ENCODE data around the gene ZBTB7C. TPM values are rescaled to one million over a fixed set of nuclear protein-coding genes. Genes with fewer than 3 reads are reported as not detected.

Gene ZBTB7C
- total RNA-seq, 1 donor, result not detected

- DNase-seq (ENCODE audit: low read depth in 2 of 3, low spot score in 2 of 3), result no peak
Measured at GRCh38 chr18:48356151-48356745, 52.9 kb downstream of the ZBTB7C start.

- no peak for DNase-seq (ENCODE audit: low read depth in 2 of 3, low spot score in 2 of 3)
Measured at GRCh38 chr18:48355276-48356115, 53.7 kb downstream of the ZBTB7C start.

DNA sequence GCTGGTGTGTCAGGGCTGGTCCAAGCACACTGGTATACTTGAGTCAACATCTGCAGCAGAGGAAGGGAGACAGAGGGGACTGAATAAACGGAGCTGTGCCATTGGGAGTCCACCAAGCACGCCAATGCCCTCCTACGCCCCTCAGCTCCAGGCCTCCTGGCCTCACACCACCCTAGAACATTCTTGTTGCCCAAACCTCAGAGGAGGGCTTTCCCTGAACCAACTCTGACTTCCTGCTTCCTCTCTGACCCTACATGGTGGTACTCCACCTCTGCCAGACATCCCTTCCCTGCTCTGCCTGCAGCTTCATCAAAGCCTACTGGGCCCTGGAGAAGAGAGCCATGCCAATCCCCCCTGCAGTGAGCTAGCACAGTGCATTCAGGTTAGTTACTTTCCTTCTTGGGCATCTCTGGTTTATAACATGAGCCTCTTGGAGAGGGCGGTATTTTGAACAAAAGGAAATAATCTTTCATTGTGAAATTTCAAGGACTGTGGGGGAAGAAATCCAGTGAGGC lies 54.4 kb downstream of the ZBTB7C start:
- DNase-seq (ENCODE audit: low read depth in 2 of 3, low spot score in 2 of 3), result no peak

DNA sequence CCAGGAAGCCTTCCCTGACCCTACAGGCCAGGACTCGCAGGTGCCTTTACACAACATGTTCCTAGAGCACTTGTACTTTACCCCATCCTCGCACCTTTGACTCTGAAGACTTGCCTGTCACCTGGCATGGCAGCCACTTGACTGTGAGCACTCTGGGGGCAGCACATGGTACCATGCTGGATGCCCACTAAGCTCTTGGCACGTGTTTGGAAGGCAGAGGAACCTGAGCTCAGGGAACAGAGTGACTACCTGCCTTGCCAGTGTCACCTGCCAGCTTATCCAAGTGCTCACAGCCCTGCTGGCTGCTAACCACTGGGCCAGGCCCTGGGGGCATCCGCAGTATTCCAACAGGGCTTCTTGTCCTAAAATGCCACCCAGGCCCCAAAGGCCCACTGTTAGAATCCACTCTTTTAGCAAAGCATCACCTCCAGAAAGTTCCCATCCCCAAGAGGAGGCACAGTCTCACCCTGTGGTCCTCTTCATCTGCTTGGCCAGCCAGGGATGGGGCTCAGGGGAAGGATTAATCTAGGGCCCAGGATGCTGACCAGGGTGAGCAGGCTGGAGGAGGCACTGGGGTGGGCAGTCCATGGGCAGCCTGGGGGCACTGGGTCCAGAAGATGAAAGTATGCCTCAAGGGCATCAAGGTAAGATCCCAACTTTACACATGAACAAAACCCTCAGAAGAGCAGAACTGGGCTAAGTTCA lies 57.0 kb downstream of the ZBTB7C start:
- DNase-seq (ENCODE audit: low read depth in 2 of 3, low spot score in 2 of 3), result no peak

DNA sequence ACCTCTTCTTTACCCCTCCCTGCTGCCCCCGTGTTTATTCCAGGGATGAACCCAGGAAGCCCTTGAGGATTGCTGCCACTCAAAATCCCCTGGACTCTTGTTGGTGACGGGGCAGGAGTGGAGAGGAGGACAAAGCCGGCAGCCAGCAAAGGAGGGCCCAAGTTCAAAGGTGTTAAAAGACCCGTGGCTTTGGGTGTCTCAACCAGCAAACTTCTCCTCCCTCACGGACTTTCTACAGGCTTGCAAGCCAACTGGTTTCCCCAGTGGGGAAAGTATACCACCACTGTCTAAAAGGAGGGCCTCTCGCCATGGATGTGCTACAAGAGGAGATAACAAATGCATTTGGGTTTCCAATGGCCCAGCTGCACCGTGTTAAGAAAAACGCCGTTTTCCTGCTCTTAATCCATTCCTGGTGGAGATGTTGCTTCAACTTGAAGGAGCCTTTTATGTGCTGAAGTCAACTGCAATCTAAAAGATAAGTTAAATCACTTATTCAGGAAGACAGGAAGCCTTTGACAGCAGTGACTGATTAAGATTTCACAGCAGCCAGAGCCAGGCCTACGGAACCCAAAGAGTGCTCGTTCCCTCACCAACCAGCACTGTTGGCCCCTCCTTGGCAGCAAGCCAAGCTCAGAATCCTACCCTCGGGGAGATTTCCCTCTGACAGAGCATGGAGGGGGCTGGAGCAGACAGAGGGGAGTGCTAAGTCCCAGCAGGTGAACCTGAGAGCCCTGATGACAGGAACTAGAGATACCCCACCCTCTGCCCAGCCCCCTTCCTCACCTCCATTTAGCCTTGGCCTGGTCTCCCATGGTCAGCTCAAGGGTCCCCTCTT lies 57.8 kb downstream of the ZBTB7C start:
- no peak for DNase-seq (ENCODE audit: low read depth in 2 of 3, low spot score in 2 of 3)

DNA sequence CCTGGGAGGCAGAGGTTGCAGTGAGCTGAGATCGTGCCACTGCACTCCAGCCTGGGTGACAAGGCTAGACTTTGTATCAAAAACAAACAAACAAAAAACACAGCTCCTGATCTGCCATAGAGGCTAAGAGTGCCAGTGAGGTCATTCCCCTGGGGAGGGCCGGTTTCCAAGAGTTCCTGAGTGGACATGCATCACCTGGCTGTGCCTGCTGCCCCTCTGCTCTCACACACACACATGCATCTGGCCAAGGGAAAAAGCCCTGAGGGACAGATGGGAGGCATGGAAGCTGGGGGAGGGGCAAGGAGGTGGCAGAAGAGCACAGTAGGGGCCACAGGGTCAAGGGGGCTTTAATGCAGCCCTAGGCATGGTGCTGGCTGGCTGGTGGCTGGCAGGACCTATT lies 60.4 kb downstream of the ZBTB7C start:
- DNase-seq (ENCODE audit: low read depth in 2 of 3, low spot score in 2 of 3), result no peak

- no peak for DNase-seq (ENCODE audit: low read depth in 2 of 3, low spot score in 2 of 3)
Measured at GRCh38 chr18:48347756-48348326, 61.3 kb downstream of the ZBTB7C start.

DNA sequence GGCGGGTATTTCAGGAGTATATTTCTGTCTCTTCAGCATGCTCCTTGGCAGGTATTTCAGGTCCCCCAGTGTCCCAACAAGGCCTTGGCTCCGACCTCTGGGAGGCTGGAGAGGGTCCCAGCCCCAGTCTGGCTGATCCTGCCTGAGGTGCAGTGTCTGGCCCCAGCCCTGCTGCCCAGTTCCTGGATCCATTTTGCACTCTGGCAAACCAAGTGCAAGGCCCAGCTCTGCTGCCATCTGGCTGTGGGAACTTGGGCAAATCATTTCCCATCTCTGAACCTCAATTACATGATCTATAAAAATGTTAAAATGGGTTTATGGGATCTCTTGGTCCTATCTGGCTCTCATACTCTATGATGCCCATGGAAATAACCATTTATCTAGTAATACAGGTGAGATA lies 63.6 kb downstream of the ZBTB7C start:
- DNase-seq (ENCODE audit: low read depth in 2 of 3, low spot score in 2 of 3), result peak in 1 of 3 donors; percentile 6

DNA sequence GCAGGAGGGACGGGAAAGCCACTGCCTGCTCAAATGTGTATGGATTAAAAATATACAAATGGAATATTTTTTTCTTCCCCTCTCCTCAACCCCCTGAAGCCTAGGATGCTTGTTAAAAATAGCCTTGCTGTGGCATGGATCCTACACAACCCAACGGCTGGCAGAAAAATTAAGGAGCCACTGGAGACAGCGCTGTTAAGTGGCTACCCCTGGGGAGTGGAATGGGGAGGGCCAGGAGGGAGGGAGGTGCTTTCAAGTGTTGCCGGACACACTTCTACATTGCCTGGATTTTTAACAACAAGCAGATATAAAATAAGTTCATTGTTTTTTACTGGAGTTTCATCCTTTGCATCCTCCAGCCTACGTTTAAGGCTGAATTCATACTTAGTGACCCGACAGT lies 66.6 kb downstream of the ZBTB7C start:
- no peak for DNase-seq (ENCODE audit: low read depth in 2 of 3, low spot score in 2 of 3)

GRCh38 chr18:48342125-48342524 lies 67.1 kb downstream of the ZBTB7C start:
- DNase-seq (ENCODE audit: low read depth in 2 of 3, low spot score in 2 of 3), result no peak

DNA sequence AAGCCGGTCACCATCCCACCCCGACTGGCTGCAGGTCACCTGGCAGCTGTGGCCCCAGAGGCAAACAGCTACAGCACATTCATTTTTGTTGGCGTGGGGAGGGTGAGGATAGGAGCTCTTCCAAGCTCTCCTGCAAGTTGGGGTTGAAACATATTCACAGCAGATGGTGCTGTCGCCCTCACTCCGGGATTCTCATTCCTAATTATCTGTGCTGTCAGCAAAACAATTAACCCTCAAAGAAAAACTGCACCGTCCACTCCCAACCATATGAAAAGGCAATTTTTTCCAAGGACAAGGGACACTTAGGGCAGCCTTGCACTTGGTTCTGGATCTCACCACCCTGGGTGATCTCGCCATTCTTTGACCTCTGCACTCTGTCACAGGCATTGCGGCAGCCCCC lies 68.6 kb downstream of the ZBTB7C start:
- DNase-seq (ENCODE audit: low read depth in 2 of 3, low spot score in 2 of 3), result no peak

- DNase-seq (ENCODE audit: low read depth in 2 of 3, low spot score in 2 of 3), result no peak
Measured at GRCh38 chr18:48339692-48340091, 69.5 kb downstream of the ZBTB7C start.

- no peak for DNase-seq (ENCODE audit: low read depth in 2 of 3, low spot score in 2 of 3)
Measured at GRCh38 chr18:48338915-48339314, 70.3 kb downstream of the ZBTB7C start.

DNA sequence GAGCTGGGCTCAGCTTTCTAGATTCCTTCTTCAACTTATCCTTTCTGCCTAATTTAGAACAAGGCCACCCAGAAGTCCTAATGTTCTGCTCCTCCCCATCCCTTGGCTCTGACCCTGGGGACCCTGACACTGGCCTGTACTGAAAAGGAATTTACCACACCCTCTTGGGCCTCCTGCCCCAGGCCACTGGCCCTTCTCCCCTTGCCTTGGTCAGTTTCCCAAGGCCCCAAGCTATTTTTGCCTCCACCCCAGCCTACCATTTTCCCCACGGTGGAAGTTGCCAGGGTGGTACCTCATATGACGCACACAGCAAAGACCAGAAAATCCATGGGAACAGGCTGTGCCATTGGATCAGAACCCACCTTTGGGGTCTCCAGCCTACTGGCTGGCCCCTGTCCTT lies 72.1 kb downstream of the ZBTB7C start:
- DNase-seq (ENCODE audit: low read depth in 2 of 3, low spot score in 2 of 3), result no peak

GRCh38 chr18:48336332-48336731 lies 72.9 kb downstream of the ZBTB7C start:
- no peak for DNase-seq (ENCODE audit: low read depth in 2 of 3, low spot score in 2 of 3)

DNA sequence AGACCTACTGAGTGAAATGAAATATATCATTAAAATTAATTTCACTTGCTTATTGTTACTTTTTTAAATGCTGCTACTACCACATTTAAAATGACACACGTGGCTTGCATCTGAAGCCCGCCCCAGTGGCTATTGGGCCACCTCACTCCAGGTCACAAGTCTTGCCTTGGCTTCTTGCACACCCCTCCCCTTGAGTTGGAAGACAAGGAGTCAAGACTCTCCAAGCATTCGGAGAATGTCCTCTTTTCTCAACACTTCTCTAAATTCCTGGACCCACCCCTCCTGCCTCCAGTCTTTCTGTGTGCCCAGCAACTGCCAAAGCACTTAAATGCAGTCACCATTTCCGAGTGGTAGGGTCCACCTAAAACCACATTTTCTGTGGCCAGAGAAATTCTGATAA lies 73.4 kb downstream of the ZBTB7C start:
- no peak for DNase-seq (ENCODE audit: low read depth in 2 of 3, low spot score in 2 of 3)

- DNase-seq (ENCODE audit: low read depth in 2 of 3, low spot score in 2 of 3), result no peak
Measured at GRCh38 chr18:48334845-48335244, 74.3 kb downstream of the ZBTB7C start.

- no peak for DNase-seq (ENCODE audit: low read depth in 2 of 3, low spot score in 2 of 3)
Measured at GRCh38 chr18:48333563-48333962, 75.6 kb downstream of the ZBTB7C start.

DNA sequence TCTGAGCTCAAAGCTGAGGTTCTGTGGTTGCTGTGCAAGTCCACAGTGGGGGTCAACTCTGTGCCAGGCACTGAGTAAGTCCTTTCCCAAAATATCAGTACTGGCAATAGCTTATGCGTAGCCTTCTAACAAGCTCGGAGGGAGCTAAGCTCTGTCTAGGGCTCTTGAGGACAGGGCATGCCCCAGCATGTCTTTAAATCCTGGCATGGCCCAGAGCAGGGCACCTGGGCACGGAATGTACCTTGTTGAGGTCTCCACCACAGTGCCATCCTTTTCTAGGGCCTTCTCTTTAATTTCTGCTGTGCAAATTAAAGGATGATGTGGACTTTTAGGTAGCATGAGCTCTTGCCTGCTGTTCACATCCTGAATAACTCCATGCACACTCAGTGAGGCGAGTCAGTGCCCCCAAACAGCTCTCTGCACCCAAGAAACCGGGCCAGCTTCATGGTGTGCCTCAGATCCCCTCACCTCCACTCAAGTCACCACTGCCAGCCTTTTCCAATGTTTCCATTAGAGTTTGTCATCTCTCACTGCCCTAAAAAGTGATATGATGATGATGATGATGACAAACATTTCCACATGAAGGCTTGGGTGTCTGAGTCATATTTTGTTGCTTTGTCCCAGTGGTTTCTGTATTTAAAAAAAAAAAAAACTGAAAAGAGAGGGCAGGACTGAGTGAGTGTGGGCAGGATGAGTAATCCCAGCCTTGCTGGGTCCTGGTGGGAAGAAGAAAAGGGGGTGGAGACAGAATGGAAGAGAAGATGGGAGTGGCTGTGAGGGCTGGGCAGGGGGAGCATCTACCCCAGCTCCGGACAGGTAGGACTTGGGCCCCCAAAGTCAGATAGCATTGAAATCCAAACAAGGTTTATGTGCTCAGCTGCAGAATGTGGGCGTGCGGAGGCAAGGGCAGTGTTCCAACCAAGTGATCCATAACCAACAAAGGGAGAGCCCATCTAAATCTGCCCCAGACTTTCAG lies 78.9 kb downstream of the ZBTB7C start:
- DNase-seq (ENCODE audit: low read depth in 2 of 3, low spot score in 2 of 3), result no peak
